PC-3 (cell line): ENCODE results near the gene STK16. TPM values are rescaled to one million over a fixed set of nuclear protein-coding genes. Genes with fewer than 3 reads are reported as not detected.

Source experiments
- ATAC-seq: fragments of 200-7000 bp; cut with Tn5 transposase; 2 replicates; pipeline ENCODE4 v1.9.1; 2020; ENCODE audit warnings: mild to moderate bottlenecking, moderate library complexity
- BruUV-seq: library from RNA; stranded (reverse); fragments of 400-500 nt; replicated peaks from 2 replicates; lab custom pipeline; 2021; lab: Mats Ljungman, UMichigan
- CTCF ChIA-PET: fragments of 300-600 bp; sonication (Branson Sonifier 250); formaldehyde crosslinking; loops from one replicate; lab custom pipeline; 2022; ENCODE audit warnings: antibody characterized with exemption; lab: Charles Lee
- POLR2A ChIA-PET: fragments of 300-600 bp; sonication (Branson Sonifier 250); formaldehyde crosslinking; loops from one replicate; lab custom pipeline; 2022; ENCODE audit warnings: antibody characterized with exemption; ENCODE audit not compliant: unreplicated experiment; lab: Charles Lee
- DNase-seq: peaks from one replicate; pipeline ENCODE4 v3.0.0-alpha.2; 2015
- H2AFZ ChIP-seq: fragments of 300-600 bp; sonication (generic); 2 replicates; pipeline ENCODE4 v1.6.0; 2016; ENCODE audit warnings: antibody characterized with exemption, low read length
- H3F3A ChIP-seq: fragments of 300-600 bp; sonication (generic); one replicate; pipeline ENCODE4 v1.6.0; 2017; ENCODE audit warnings: antibody characterized with exemption, low read length, control low read depth, mild to moderate bottlenecking; ENCODE audit not compliant: unreplicated experiment
- H3K27ac ChIP-seq: fragments of 300-600 bp; sonication (generic); 2 replicates; pipeline ENCODE4 v1.5.1; 2016; ENCODE audit warnings: mild to moderate bottlenecking, low read length
- H3K27me3 ChIP-seq: fragments of 300-600 bp; sonication (generic); 2 replicates; pipeline ENCODE4 v1.6.1; 2016; ENCODE audit warnings: low read length, mixed read lengths
- H3K36me3 ChIP-seq: fragments of 300-600 bp; sonication (generic); 2 replicates; pipeline ENCODE4 v1.6.1; 2016; ENCODE audit warnings: low read depth, mixed run types, low read length, mixed read lengths
- H3K4me1 ChIP-seq: fragments of 300-600 bp; sonication (generic); 2 replicates; pipeline ENCODE4 v1.5.1; 2016; ENCODE audit warnings: low read length; ENCODE audit not compliant: insufficient read depth
- H3K4me2 ChIP-seq: fragments of 300-600 bp; sonication (generic); 2 replicates; pipeline ENCODE4 v1.6.0; 2016; ENCODE audit warnings: low read length
- H3K4me3 ChIP-seq: fragments of 300-600 bp; sonication (generic); 2 replicates; pipeline ENCODE4 v1.5.1; 2016; ENCODE audit warnings: mild to moderate bottlenecking, low read length, mixed read lengths
- H3K79me2 ChIP-seq: fragments of 300-600 bp; sonication (generic); 2 replicates; pipeline ENCODE4 v1.6.1; 2017; ENCODE audit warnings: low read length, mixed read lengths
- H3K9ac ChIP-seq: fragments of 300-600 bp; sonication (generic); 2 replicates; pipeline ENCODE4 v1.6.0; 2016; ENCODE audit warnings: mild to moderate bottlenecking, low read length
- H3K9me2 ChIP-seq: fragments of 300-600 bp; sonication (generic); replicated peaks from 2 replicates; pipeline ENCODE4 v1.6.1; 2016; ENCODE audit warnings: mixed run types, low read length, mixed read lengths
- H3K9me3 ChIP-seq: fragments of 300-600 bp; sonication (generic); 2 replicates; pipeline ENCODE4 v1.6.1; 2016; ENCODE audit warnings: low read length, mixed read lengths
- H4K20me1 ChIP-seq: fragments of 300-600 bp; sonication (generic); 2 replicates; pipeline ENCODE4 v1.6.1; 2016; ENCODE audit warnings: low read length, mixed read lengths
- EZH2 ChIP-seq: fragments of 300-600 bp; sonication (generic); IDR thresholded peaks from one replicate; pipeline ENCODE4 v1.6.1; 2017; ENCODE audit warnings: antibody characterized with exemption, mild to moderate bottlenecking, low read length; ENCODE audit not compliant: unreplicated experiment
- EZH2phosphoT487 ChIP-seq: fragments of 300-600 bp; sonication (generic); IDR thresholded peaks from 2 replicates; pipeline ENCODE4 v1.6.1; 2018; ENCODE audit warnings: mild to moderate bottlenecking, antibody characterized with exemption, low read length, borderline replicate concordance
- intact Hi-C: fragments of 100-400 bp; cut with micrococcal nuclease; formaldehyde crosslinking; loops from 2 replicates; pipeline ENCODE4 v1.9.0; 2023
- total RNA-seq: library from RNA; depleted of rRNA; stranded (reverse); fragments of >200 nt; gene quantifications from 2 replicates; pipeline ENCODE4 v1.2.3, GENCODE V29; 2014
- TF ChIP-seq, protein P1 (sequence below): fragments of 300-600 bp; sonication (generic); conservative IDR thresholded peaks from 2 replicates; pipeline ENCODE4 v1.5.1; 2017; ENCODE audit warnings: antibody characterized with exemption, low read depth, mild to moderate bottlenecking, low read length

STK16 gene
- total RNA-seq, 1 experiment from 2014 or later: 16.3 TPM

GRCh38 chr2:219271021-219271420 is 25.7 kb downstream of the STK16 start:
- no peaks in the 10 kb centered on the region for H3K79me2 ChIP-seq
- H3K9me3 ChIP-seq: no peaks in the 10 kb centered on the region
- POLR2A ChIA-PET: no interaction called here
- ATAC-seq (no peak), DNase-seq (no peak)
- BruUV-seq: no TSS peak
- TF ChIP-seq, protein P1, sequence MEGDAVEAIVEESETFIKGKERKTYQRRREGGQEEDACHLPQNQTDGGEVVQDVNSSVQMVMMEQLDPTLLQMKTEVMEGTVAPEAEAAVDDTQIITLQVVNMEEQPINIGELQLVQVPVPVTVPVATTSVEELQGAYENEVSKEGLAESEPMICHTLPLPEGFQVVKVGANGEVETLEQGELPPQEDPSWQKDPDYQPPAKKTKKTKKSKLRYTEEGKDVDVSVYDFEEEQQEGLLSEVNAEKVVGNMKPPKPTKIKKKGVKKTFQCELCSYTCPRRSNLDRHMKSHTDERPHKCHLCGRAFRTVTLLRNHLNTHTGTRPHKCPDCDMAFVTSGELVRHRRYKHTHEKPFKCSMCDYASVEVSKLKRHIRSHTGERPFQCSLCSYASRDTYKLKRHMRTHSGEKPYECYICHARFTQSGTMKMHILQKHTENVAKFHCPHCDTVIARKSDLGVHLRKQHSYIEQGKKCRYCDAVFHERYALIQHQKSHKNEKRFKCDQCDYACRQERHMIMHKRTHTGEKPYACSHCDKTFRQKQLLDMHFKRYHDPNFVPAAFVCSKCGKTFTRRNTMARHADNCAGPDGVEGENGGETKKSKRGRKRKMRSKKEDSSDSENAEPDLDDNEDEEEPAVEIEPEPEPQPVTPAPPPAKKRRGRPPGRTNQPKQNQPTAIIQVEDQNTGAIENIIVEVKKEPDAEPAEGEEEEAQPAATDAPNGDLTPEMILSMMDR: no peak
- TF ChIP-seq EZH2phosphoT487: no peak
- TF ChIP-seq EZH2: no peak
- no peak overlapping the region for H3K27ac ChIP-seq
- no peaks in the 10 kb centered on the region for H3F3A ChIP-seq
- H3K27me3 ChIP-seq: no peaks in the 10 kb centered on the region
- CTCF ChIA-PET: no interaction called here
- H3K9me2 ChIP-seq: no peaks in the 10 kb centered on the region
- no peak overlapping the region for H3K4me2 ChIP-seq
- no peak overlapping the region for H3K4me3 ChIP-seq
- no peaks in the 10 kb centered on the region for H3K36me3 ChIP-seq
- H3K9ac ChIP-seq: no peak overlapping the region
- H3K4me1 ChIP-seq: peaks cover 19% of the 10 kb centered on the region
- no peak overlapping the region for H2AFZ ChIP-seq
- no peaks in the 10 kb centered on the region for H4K20me1 ChIP-seq
- intact Hi-C loops: no loop called here

DNA sequence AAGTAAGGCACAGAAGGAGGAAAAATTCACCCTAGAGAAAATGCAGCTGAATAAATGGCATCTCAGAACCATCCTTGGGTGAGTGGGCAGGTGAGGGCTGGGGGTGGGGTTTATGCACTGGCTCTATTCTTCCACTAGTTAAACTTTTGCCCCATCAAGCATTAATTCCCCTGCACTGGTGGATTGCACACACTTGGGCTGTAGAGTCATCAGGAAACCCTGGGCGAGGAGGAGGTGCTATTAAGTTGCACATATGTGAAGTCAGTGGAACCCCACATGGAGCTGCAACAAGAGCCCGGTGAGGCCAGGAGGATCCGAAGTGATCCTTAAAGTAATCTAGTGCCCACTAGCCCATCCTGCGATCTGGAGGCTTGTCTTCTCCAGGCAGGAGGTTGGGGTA is 27.1 kb downstream of the STK16 start:
- Histone ChIP-seq H3K36me3 (no peaks in the 10 kb centered on the region), H3K9me2 (no peaks in the 10 kb centered on the region), H2AFZ (no peak overlapping the region), H3K27ac (no peak overlapping the region), H3F3A (no peaks in the 10 kb centered on the region), H3K79me2 (no peaks in the 10 kb centered on the region), H3K4me3 (no peak overlapping the region), H4K20me1 (no peaks in the 10 kb centered on the region), H3K4me1 (peaks cover 20% of the 10 kb centered on the region), H3K9me3 (no peaks in the 10 kb centered on the region), H3K9ac (no peak overlapping the region), H3K27me3 (no peaks in the 10 kb centered on the region), H3K4me2 (no peak overlapping the region)
- ATAC-seq: no peak
- DNase-seq: no peak
- ChIA-PET POLR2A (no interaction called here), CTCF (no interaction called here)
- intact Hi-C loops: no loop called here
- no TSS peak for BruUV-seq
- no peak for TF ChIP-seq EZH2phosphoT487
- no peak for TF ChIP-seq EZH2
- TF ChIP-seq, protein P1: no peak

DNA sequence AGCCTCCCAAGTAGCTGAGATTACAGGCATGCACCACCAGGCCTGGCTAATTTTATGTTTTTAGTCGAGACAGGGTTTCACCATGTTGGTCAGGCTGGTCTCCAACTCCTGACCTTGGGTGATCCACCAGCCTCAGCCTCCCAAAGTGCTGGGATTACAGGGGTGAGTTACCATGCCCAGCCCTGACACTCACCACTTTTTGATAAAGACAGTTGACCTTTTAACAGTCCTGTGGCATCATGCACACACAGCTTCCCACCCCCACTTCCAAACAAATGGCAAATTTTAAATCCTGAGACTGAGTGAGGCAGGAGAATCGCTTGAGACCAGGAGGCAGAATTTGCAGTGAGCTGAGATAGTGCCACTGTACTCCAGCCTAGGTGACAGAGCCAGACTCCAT is 27.7 kb downstream of the STK16 start:
- BruUV-seq: no TSS peak
- DNase-seq (peak; percentile 13), ATAC-seq (no peak)
- intact Hi-C loops: no loop called here
- no peak overlapping the region for H2AFZ ChIP-seq
- no peak overlapping the region for H3K9ac ChIP-seq
- H3K4me1 ChIP-seq: peaks cover 26% of the 10 kb centered on the region
- no peak overlapping the region for H3K27ac ChIP-seq
- H3K4me2 ChIP-seq: no peak overlapping the region
- H3F3A ChIP-seq: no peaks in the 10 kb centered on the region
- no peaks in the 10 kb centered on the region for H3K9me2 ChIP-seq
- TF ChIP-seq, protein P1: no peak
- no peak for TF ChIP-seq EZH2phosphoT487
- TF ChIP-seq EZH2: no peak
- H3K79me2 ChIP-seq: no peaks in the 10 kb centered on the region
- H4K20me1 ChIP-seq: no peaks in the 10 kb centered on the region
- no peak overlapping the region for H3K4me3 ChIP-seq
- no peaks in the 10 kb centered on the region for H3K36me3 ChIP-seq
- H3K9me3 ChIP-seq: no peaks in the 10 kb centered on the region
- H3K27me3 ChIP-seq: no peaks in the 10 kb centered on the region
- ChIA-PET CTCF (no interaction called here), POLR2A (no interaction called here)
